SU-DHL-6 (cell line): ENCODE data around the gene RELN.

Experiments
- H2AFZ ChIP-seq: fragments of 200-600 bp; sonication (generic); 2 replicates; pipeline ENCODE4 v1.6.1; 2014; ENCODE audit warnings: low read depth, mild to moderate bottlenecking, moderate library complexity, mixed read lengths, antibody characterized with exemption, low read length; ENCODE audit not compliant: severe bottlenecking
- H3F3A ChIP-seq: fragments of 200-600 bp; shearing (Covaris generic); 2 replicates; pipeline ENCODE4 v1.6.0; 2016; ENCODE audit warnings: antibody characterized with exemption, mild to moderate bottlenecking; ENCODE audit not compliant: insufficient read depth
- H3K27ac ChIP-seq: fragments of 200-600 bp; sonication (generic); 2 replicates; pipeline ENCODE4 v1.5.1; 2016; ENCODE audit warnings: low read depth, mild to moderate bottlenecking, low read length, moderate library complexity, mixed read lengths
- H3K27me3 ChIP-seq: fragments of 200-600 bp; sonication (generic), shearing (Covaris generic); 2 replicates; pipeline ENCODE4 v1.6.0; 2014; ENCODE audit warnings: mild to moderate bottlenecking, low read length
- H3K36me3 ChIP-seq: fragments of 200-600 bp; sonication (generic); 2 replicates; pipeline ENCODE4 v1.6.1; 2014; ENCODE audit warnings: mild to moderate bottlenecking, low read length, mixed read lengths
- H3K4me2 ChIP-seq: fragments of 300-600, 200-600 bp; shearing (Covaris generic), sonication (generic); 2 replicates; pipeline ENCODE4 v1.6.0; 2014; ENCODE audit warnings: low read length, low read depth, mild to moderate bottlenecking; ENCODE audit not compliant: poor library complexity, severe bottlenecking
- H3K4me3 ChIP-seq: fragments of 200-600 bp; sonication (generic); 2 replicates; pipeline ENCODE4 v1.5.1; 2014; ENCODE audit warnings: antibody characterized with exemption, low read length, mild to moderate bottlenecking, mixed read lengths; ENCODE audit not compliant: insufficient read depth, poor library complexity, severe bottlenecking
- H3K79me2 ChIP-seq: fragments of 200-600 bp; sonication (generic); 2 replicates; pipeline ENCODE4 v1.6.1; 2014; ENCODE audit warnings: mild to moderate bottlenecking, low read length, moderate library complexity; ENCODE audit not compliant: insufficient read depth
- H3K9ac ChIP-seq: fragments of 200-600 bp; sonication (generic); 2 replicates; pipeline ENCODE4 v1.7.0; 2014; ENCODE audit warnings: mild to moderate bottlenecking, low read length
- H3K9me2 ChIP-seq: fragments of 200-600 bp; sonication (generic); replicated peaks from 2 replicates; pipeline ENCODE4 v1.6.1; 2014; ENCODE audit warnings: low read length; ENCODE audit not compliant: insufficient read depth
- H3K9me3 ChIP-seq: fragments of 200-600 bp; sonication (generic); 2 replicates; pipeline ENCODE4 v1.6.1; 2014; ENCODE audit warnings: low read length, mixed read lengths; ENCODE audit not compliant: insufficient read depth
- H4K20me1 ChIP-seq: fragments of 200-600 bp; sonication (generic); 2 replicates; pipeline ENCODE4 v1.6.1; 2014; ENCODE audit warnings: low read depth, mild to moderate bottlenecking, antibody characterized with exemption, low read length, moderate library complexity, mixed read lengths
- EZH2phosphoT487 ChIP-seq: fragments of 200-600 bp; sonication (generic), shearing (Covaris generic); conservative IDR thresholded peaks from 2 replicates; pipeline ENCODE4 v1.6.1; 2018; ENCODE audit warnings: mild to moderate bottlenecking, antibody characterized with exemption, low read length, moderate library complexity, mixed read lengths
- TF ChIP-seq, protein P1 (sequence below): fragments of 200-600 bp; sonication (generic); IDR thresholded peaks from one replicate; pipeline ENCODE4 v1.5.1; 2017; ENCODE audit warnings: antibody characterized with exemption, mild to moderate bottlenecking, low read length, moderate library complexity; ENCODE audit not compliant: insufficient read depth, poor library complexity, severe bottlenecking

Gene RELN

DNA sequence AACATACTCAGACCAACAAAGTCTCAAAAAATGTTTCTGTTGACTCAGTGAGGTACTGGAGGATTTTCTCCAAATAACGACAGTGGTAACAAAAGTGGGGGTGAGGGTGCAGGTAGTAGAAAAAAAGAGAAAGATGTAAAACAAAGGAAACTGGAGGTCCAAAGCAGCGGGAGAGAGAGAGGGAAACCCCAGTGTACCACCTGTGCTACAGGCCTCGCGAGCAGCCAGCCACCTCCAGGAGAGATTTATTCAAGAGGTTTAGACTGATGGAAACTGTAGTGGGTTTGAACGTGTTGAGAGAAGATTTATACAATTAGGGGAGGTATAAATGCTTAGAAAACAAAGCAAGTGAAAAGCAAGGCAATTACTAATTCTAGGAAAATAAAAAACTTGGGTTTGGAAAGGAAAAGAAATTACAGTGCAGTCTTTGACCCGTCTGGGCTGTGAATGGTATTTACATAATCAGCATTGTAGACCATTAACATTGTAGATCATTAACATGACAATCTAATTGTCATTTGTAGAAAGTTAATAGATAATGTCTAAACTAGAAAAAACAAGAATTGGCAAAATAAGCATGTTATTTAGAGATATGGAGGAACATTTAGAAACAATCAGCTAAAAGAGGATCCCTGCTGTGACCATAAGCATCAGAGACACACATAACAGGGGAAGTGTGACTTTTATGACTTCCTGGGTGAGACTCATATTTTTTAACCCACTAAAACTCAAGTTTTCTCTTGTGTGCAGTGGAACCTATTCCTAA lies 180.0 kb downstream of the RELN start:
- H3K4me3 ChIP-seq = no peak overlapping the region
- no peaks in the 10 kb centered on the region for H3F3A ChIP-seq
- TF ChIP-seq, protein P1, sequence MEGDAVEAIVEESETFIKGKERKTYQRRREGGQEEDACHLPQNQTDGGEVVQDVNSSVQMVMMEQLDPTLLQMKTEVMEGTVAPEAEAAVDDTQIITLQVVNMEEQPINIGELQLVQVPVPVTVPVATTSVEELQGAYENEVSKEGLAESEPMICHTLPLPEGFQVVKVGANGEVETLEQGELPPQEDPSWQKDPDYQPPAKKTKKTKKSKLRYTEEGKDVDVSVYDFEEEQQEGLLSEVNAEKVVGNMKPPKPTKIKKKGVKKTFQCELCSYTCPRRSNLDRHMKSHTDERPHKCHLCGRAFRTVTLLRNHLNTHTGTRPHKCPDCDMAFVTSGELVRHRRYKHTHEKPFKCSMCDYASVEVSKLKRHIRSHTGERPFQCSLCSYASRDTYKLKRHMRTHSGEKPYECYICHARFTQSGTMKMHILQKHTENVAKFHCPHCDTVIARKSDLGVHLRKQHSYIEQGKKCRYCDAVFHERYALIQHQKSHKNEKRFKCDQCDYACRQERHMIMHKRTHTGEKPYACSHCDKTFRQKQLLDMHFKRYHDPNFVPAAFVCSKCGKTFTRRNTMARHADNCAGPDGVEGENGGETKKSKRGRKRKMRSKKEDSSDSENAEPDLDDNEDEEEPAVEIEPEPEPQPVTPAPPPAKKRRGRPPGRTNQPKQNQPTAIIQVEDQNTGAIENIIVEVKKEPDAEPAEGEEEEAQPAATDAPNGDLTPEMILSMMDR = no peak
- no peak for TF ChIP-seq EZH2phosphoT487
- no peaks in the 10 kb centered on the region for H3K79me2 ChIP-seq
- H3K9ac ChIP-seq = no peak overlapping the region
- H3K27ac ChIP-seq = no peak overlapping the region
- no peak overlapping the region for H2AFZ ChIP-seq
- H3K9me2 ChIP-seq = no peaks in the 10 kb centered on the region
- no peaks in the 10 kb centered on the region for H3K27me3 ChIP-seq
- H3K4me2 ChIP-seq = no peak overlapping the region
- H3K9me3 ChIP-seq = no peaks in the 10 kb centered on the region
- H3K36me3 ChIP-seq = no peaks in the 10 kb centered on the region
- H4K20me1 ChIP-seq = no peaks in the 10 kb centered on the region

DNA sequence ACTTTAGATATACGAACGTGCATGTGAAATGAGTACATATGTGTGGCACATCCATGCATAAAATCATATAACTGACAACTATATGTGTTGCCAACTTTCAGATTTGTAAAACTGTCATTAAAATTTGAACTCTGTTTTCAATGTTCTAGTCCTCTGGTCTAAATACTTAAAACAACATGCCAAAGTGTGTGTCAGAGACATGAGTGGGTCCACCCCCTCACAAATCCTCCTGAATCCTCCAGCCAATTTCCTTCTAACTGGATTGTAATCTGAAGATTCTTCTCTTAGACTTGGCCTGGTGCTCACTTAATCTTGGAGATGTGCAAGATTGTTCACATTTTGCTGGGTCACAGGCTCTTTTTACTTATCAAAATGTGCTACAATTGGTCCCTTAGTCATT lies 184.1 kb downstream of the RELN start:
- no peak overlapping the region for H3K4me3 ChIP-seq
- no peaks in the 10 kb centered on the region for H3K9me3 ChIP-seq
- TF ChIP-seq, protein P1 = no peak
- no peak for TF ChIP-seq EZH2phosphoT487
- no peaks in the 10 kb centered on the region for H3K79me2 ChIP-seq
- H4K20me1 ChIP-seq = no peaks in the 10 kb centered on the region
- no peaks in the 10 kb centered on the region for H3K36me3 ChIP-seq
- no peaks in the 10 kb centered on the region for H3F3A ChIP-seq
- no peak overlapping the region for H3K4me2 ChIP-seq
- H3K9ac ChIP-seq = no peak overlapping the region
- no peak overlapping the region for H3K27ac ChIP-seq
- H3K9me2 ChIP-seq = no peaks in the 10 kb centered on the region
- no peak overlapping the region for H2AFZ ChIP-seq
- H3K27me3 ChIP-seq = no peaks in the 10 kb centered on the region; the same call in 1 of the 2 replicates

DNA sequence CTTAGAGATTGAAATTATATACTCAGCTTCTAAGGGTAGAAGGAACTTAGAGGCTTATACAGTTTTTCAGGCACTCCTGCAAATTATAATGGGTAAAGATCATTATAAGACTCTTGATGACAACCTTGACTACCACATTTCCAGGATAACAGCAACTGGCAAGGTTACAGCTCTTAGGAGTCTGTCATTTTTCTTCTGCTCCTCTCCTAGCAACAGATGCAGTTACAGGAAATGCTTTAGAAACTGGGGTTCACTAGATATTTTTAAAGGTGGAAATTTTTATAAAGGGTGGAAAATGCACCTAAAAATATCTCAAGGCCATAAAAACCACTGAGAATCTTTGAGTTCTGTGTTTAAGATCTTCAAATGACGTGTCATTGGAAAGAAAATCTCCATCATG lies 185.8 kb downstream of the RELN start:
- no peak for TF ChIP-seq EZH2phosphoT487
- TF ChIP-seq, protein P1 = no peak
- Histone ChIP-seq H3K9me3 (no peaks in the 10 kb centered on the region), H3K9me2 (no peaks in the 10 kb centered on the region), H3K36me3 (no peaks in the 10 kb centered on the region), H3K4me2 (no peak overlapping the region), H3K79me2 (no peaks in the 10 kb centered on the region), H3K9ac (no peak overlapping the region), H3F3A (no peaks in the 10 kb centered on the region), H3K4me3 (no peak overlapping the region), H4K20me1 (no peaks in the 10 kb centered on the region), H3K27ac (no peak overlapping the region), H2AFZ (no peak overlapping the region), H3K27me3 (no peaks in the 10 kb centered on the region; the same call in 1 of the 2 replicates)
